ENCODE measurements around the gene PLA2G15.

PLA2G15 gene

GRCh38 chr16:68299571-68300453, 54.6 kb downstream of the PLA2G15 start:
- DNase-seq = no peak

- no peak for DNase-seq
Measured at GRCh38 chr16:68300734-68301459, 55.7 kb downstream of the PLA2G15 start.

GRCh38 chr16:68306633-68307032, 61.5 kb downstream of the PLA2G15 start:
- DNase-seq = no peak

- DNase-seq = no peak
Measured at GRCh38 chr16:68309799-68310198, 64.6 kb downstream of the PLA2G15 start.

- no peak for DNase-seq
Measured at GRCh38 chr16:68310437-68310773, 65.2 kb downstream of the PLA2G15 start.

Measured in SW 1271 (cell line).